ENCODE data around the gene LINC01488. TPM values are rescaled to one million over a fixed set of nuclear protein-coding genes. Genes with fewer than 3 reads are reported as not detected.

Gene LINC01488
- total and polyA plus RNA-seq, 9 of the 15 experiments (the other 6 are each of a cell fraction or from before 2014, with no cell fraction given): not detected

DNA sequence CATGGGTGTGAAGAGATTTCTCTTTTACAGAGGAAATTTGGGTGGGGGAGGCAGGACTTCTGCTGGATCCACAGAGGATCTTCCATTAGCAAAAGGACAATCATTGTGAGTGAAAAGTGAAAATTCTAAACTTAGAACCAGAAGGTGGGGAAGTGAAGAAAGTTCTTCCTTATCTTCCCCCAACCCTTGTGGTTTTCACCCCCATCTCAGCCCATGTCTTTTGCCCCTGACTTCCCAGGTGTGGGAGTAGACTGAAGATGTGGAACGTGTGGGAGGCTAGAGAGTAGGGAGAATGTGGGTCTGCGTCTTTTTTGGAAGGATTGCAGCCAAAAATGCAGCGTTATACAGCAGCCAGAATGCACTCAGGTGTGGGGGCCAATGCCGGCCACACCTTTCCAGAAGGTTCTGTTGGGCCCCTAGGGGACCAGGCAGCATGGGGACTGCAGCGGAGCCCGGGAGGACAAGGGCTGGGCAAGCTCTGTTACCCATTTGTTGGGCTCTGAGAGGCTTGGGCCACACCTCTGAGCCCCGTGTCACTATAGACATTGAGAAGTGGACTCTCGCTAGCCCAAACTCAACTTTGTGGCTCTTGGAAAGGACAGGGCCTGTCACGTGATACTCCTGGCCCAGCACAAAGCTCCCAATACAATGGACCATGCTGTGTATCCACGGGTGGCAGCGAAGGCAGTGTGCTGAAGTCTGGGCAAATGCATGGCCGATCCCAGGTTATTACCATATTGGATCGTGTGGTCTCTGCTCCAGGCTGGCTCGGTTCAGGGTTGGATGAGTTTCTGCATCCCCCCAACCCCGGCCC is 32.8 kb upstream of the LINC01488 start (continued):
- no peak for TF ChIP-seq SIX5 (IDR thresholded peaks at IDR 0.05; ENCODE audit: borderline replicate concordance in 1 of 2, insufficient read depth in 1 of 2, low read depth in 1 of 2, low read length in 2 of 2)
- 0 out of 2 replicates have a peak, but pooled peaks have one; percentile 9 for TF ChIP-seq GATA2 (CRISPR knock-in tag; IDR thresholded peaks at IDR 0.05)
- no peak for TF ChIP-seq ZFP30 (CRISPR knock-in tag; IDR thresholded peaks at IDR 0.05; ENCODE audit: borderline replicate concordance)
- no peak for TF ChIP-seq DDX20 (tag; IDR thresholded peaks at IDR 0.05; ENCODE audit: low read depth)
- TF ChIP-seq ETV6 (IDR thresholded peaks at IDR 0.05; ENCODE audit: borderline replicate concordance in 1 of 2, low read depth in 2 of 2, low read length in 1 of 2): peak in 1 of 2 experiments; percentile 86; a peak in 1 of 4 replicates
- no peak for TF ChIP-seq ETV6 (CRISPR knock-in tag; IDR thresholded peaks at IDR 0.05; ENCODE audit: borderline replicate concordance)
- no peak for TF ChIP-seq HDAC6 (IDR thresholded peaks at IDR 0.05; ENCODE audit: low read depth, low read length)
- no peak; the same call in 1 of the 2 replicates for TF ChIP-seq MEF2A (IDR thresholded peaks at IDR 0.05; ENCODE audit: control insufficient read depth, low read depth, low read length)
- no peak for TF ChIP-seq FOS (IDR thresholded peaks at IDR 0.05; ENCODE audit: extremely low read depth, insufficient read length)
- TF ChIP-seq, protein P1, sequence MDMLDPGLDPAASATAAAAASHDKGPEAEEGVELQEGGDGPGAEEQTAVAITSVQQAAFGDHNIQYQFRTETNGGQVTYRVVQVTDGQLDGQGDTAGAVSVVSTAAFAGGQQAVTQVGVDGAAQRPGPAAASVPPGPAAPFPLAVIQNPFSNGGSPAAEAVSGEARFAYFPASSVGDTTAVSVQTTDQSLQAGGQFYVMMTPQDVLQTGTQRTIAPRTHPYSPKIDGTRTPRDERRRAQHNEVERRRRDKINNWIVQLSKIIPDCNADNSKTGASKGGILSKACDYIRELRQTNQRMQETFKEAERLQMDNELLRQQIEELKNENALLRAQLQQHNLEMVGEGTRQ (CRISPR knock-in tag; IDR thresholded peaks at IDR 0.05): peak; percentile 76
- no peak for TF ChIP-seq NFATC3 (IDR thresholded peaks at IDR 0.05)
- TF ChIP-seq NFE2 (IDR thresholded peaks at IDR 0.05; ENCODE audit: low read depth): peak; percentile 21; the same call in 1 of the 2 replicates
- TF ChIP-seq, protein P2, sequence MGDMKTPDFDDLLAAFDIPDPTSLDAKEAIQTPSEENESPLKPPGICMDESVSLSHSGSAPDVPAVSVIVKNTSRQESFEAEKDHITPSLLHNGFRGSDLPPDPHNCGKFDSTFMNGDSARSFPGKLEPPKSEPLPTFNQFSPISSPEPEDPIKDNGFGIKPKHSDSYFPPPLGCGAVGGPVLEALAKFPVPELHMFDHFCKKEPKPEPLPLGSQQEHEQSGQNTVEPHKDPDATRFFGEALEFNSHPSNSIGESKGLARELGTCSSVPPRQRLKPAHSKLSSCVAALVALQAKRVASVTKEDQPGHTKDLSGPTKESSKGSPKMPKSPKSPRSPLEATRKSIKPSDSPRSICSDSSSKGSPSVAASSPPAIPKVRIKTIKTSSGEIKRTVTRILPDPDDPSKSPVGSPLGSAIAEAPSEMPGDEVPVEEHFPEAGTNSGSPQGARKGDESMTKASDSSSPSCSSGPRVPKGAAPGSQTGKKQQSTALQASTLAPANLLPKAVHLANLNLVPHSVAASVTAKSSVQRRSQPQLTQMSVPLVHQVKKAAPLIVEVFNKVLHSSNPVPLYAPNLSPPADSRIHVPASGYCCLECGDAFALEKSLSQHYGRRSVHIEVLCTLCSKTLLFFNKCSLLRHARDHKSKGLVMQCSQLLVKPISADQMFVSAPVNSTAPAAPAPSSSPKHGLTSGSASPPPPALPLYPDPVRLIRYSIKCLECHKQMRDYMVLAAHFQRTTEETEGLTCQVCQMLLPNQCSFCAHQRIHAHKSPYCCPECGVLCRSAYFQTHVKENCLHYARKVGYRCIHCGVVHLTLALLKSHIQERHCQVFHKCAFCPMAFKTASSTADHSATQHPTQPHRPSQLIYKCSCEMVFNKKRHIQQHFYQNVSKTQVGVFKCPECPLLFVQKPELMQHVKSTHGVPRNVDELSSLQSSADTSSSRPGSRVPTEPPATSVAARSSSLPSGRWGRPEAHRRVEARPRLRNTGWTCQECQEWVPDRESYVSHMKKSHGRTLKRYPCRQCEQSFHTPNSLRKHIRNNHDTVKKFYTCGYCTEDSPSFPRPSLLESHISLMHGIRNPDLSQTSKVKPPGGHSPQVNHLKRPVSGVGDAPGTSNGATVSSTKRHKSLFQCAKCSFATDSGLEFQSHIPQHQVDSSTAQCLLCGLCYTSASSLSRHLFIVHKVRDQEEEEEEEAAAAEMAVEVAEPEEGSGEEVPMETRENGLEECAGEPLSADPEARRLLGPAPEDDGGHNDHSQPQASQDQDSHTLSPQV (IDR thresholded peaks at IDR 0.05): peak; percentile 31; the same call in 1 of the 2 replicates
- no peak for TF ChIP-seq ZNF140 (CRISPR knock-in tag; IDR thresholded peaks at IDR 0.05)
- TF ChIP-seq ESRRA (IDR thresholded peaks at IDR 0.05; ENCODE audit: borderline replicate concordance, low read depth): peak; percentile 48; the same call in 1 of the 2 replicates
- no peak for TF ChIP-seq SFPQ (IDR thresholded peaks at IDR 0.05; ENCODE audit: low read depth, low read length)
- no peak for TF ChIP-seq ZNF79 (CRISPR knock-in tag; IDR thresholded peaks at IDR 0.05; ENCODE audit: low read depth)
- TF ChIP-seq ZNF785 (CRISPR knock-in tag; IDR thresholded peaks at IDR 0.05): no peak
- peak; percentile 33; the same call in 1 of the 2 replicates for TF ChIP-seq ZBTB7A (IDR thresholded peaks at IDR 0.05; ENCODE audit: borderline replicate concordance, control insufficient read depth, low read depth, low read length)
- no peak for TF ChIP-seq POLR2G (IDR thresholded peaks at IDR 0.05; ENCODE audit: low read depth, low read length)

All from K562 (cell line).